ENCODE results near the gene RRP15.

GRCh38 chr1:218342091-218342490, 57.0 kb downstream of the RRP15 start:
- TF ChIP-seq CTCF (conservative IDR thresholded peaks at IDR 0.05; ENCODE audit: low read depth, low read length) (no peak), EZH2phosphoT487 (IDR thresholded peaks at IDR 0.05; ENCODE audit: borderline replicate concordance, low read length) (no peak)

Measured in PC-3 (cell line).